Natural killer cell treated with Interleukin-12 subunit alpha and Interleukin-12 subunit beta and Interleukin-15 and Interleukin-18, amount 100 ng/mL, for 72 hours (primary cell): ENCODE data around the gene RERE. TPM values are rescaled to one million over a fixed set of nuclear protein-coding genes. Genes with fewer than 3 reads are reported as not detected.
A peak's percentile ranks its signal among the peaks of the same experiment; 100 is the strongest.

ENCODE experiments used
- ATAC-seq, 2 donors: fragments of 150-1000 bp; cut with Tn5 transposase in 1 of 2; sonication (Bioruptor Pico), chemical (Tn5 transposase) in 1 of 2; 2 replicates each; pipeline ENCODE4 v1.10.0; 2021
- DNase-seq: peaks from one replicate; pipeline ENCODE4 v3.0.0; 2022; ENCODE audit warnings: low spot score
- H3K27ac Mint-ChIP-seq, 2 donors: 1 replicate in 1 of 2; 2 replicates in 1 of 2; pipeline ENCODE4 v1.8.0; 2022; ENCODE audit warnings: mixed read lengths in 2 of 2, mild to moderate bottlenecking in 1 of 2, moderate library complexity in 1 of 2
- H3K27me3 Mint-ChIP-seq, 2 donors: 1 replicate in 1 of 2; 2 replicates in 1 of 2; pipeline ENCODE4 v1.8.0; 2022; ENCODE audit warnings: mixed read lengths in 2 of 2
- H3K36me3 Mint-ChIP-seq: one replicate; pipeline ENCODE4 v1.8.0; 2022; ENCODE audit warnings: mixed read lengths
- H3K4me1 Mint-ChIP-seq, 2 donors: 1 replicate in 1 of 2; 2 replicates in 1 of 2; pipeline ENCODE4 v1.8.0; 2022; ENCODE audit warnings: low read depth in 2 of 2, mixed read lengths in 2 of 2, mild to moderate bottlenecking in 1 of 2
- H3K4me3 Mint-ChIP-seq: one replicate; pipeline ENCODE4 v1.8.0; 2022; ENCODE audit warnings: mixed read lengths
- H3K9me3 Mint-ChIP-seq: 2 replicates; pipeline ENCODE4 v1.8.0; 2022; ENCODE audit warnings: mixed read lengths
- total RNA-seq, 2 donors: library from RNA; stranded (reverse); gene quantifications; one replicate each; pipeline ENCODE4 v1.2.3, GENCODE V29; 2022

The RERE gene
- total RNA-seq, 2 donors from 2014 or later = 38.2 to 72.4 TPM

- Mint-ChIP-seq H3K4me3 (no peak overlapping the region), H3K36me3 (no peaks in the 10 kb centered on the region), H3K4me1 (no peaks in the 10 kb centered on the region), H3K27ac (no peak overlapping the region), H3K9me3 (peaks cover 3% of the 10 kb centered on the region), H3K27me3 (peaks cover 4% of the 10 kb centered on the region in 2 donors)
- ATAC-seq (no peak), DNase-seq (no peak)
Observed at GRCh38 chr1:8325771-8326170, 491.7 kb downstream of the RERE start.

- peaks cover 3% of the 10 kb centered on the region for H3K9me3 Mint-ChIP-seq
- H3K27me3 Mint-ChIP-seq = peaks cover 7 to 8% of the 10 kb centered on the region in 2 donors
- H3K36me3 Mint-ChIP-seq = no peaks in the 10 kb centered on the region
- ATAC-seq (peak in 1 of 2 donors; percentile 12), DNase-seq (no peak)
- H3K27ac Mint-ChIP-seq = no peak overlapping the region
- H3K4me3 Mint-ChIP-seq = no peak overlapping the region
- H3K4me1 Mint-ChIP-seq = no peaks in the 10 kb centered on the region
Observed at GRCh38 chr1:8324176-8324810, 493.1 kb downstream of the RERE start.

- Mint-ChIP-seq H3K27me3 (peaks cover 7 to 8% of the 10 kb centered on the region in 2 donors), H3K4me1 (no peaks in the 10 kb centered on the region), H3K36me3 (no peaks in the 10 kb centered on the region), H3K27ac (no peak overlapping the region), H3K9me3 (peaks cover 3% of the 10 kb centered on the region), H3K4me3 (no peak overlapping the region)
- ATAC-seq = peak in 1 of 2 donors; percentile 24
- no peak for DNase-seq
Observed at GRCh38 chr1:8323706-8324105, 493.7 kb downstream of the RERE start.

GRCh38 chr1:8321612-8322011 is 495.8 kb downstream of the RERE start:
- peaks cover 10 to 14% of the 10 kb centered on the region in 2 donors for H3K27me3 Mint-ChIP-seq
- DNase-seq = no peak
- no peak overlapping the region for H3K4me3 Mint-ChIP-seq
- no peak overlapping the region for H3K27ac Mint-ChIP-seq
- no peak for ATAC-seq
- H3K9me3 Mint-ChIP-seq = peaks cover 3% of the 10 kb centered on the region
- H3K36me3 Mint-ChIP-seq = no peaks in the 10 kb centered on the region
- H3K4me1 Mint-ChIP-seq = no peaks in the 10 kb centered on the region

- no peak for DNase-seq
- H3K27ac Mint-ChIP-seq = no peak overlapping the region
- no peaks in the 10 kb centered on the region for H3K36me3 Mint-ChIP-seq
- ATAC-seq = no peak
- H3K4me3 Mint-ChIP-seq = peak overlapping the region; percentile 41
- peaks cover 4 to 5% of the 10 kb centered on the region in 2 donors for H3K4me1 Mint-ChIP-seq
- peaks cover 32 to 34% of the 10 kb centered on the region in 2 donors for H3K27me3 Mint-ChIP-seq
- peaks cover 3% of the 10 kb centered on the region for H3K9me3 Mint-ChIP-seq
Observed at GRCh38 chr1:8318436-8318835, 499.0 kb downstream of the RERE start.

GRCh38 chr1:8317647-8318381 is 499.6 kb downstream of the RERE start, which contains the start of gene SLC45A1:
Gene SLC45A1 (plus strand): TSS chr1:8318114. CDS start chr1:8324330, 6,216 bp downstream.
- Mint-ChIP-seq H3K9me3 (peaks cover 3% of the 10 kb centered on the region), H3K4me3 (peak within 1 kb of the TSS; percentile 67), H3K4me1 (peaks cover 4 to 5% of the 10 kb centered on the region in 2 donors), H3K27ac (no peak within 1 kb of the TSS), H3K36me3 (no peaks in the 10 kb centered on the region), H3K27me3 (peaks cover 32 to 39% of the 10 kb centered on the region in 2 donors)
- peak; percentile 93 to 94 for ATAC-seq
- DNase-seq = peak; percentile 80

GRCh38 chr1:8315573-8316475 is 501.6 kb downstream of the RERE start:
- H3K4me3 Mint-ChIP-seq = no peak overlapping the region
- no peak for ATAC-seq

GRCh38 chr1:8314346-8315280 is 502.8 kb downstream of the RERE start:
- DNase-seq (no peak), ATAC-seq (no peak)
- peaks cover 25 to 35% of the 10 kb centered on the region in 2 donors for H3K27me3 Mint-ChIP-seq
- H3K9me3 Mint-ChIP-seq = no peaks in the 10 kb centered on the region
- peaks cover 4 to 5% of the 10 kb centered on the region in 2 donors for H3K4me1 Mint-ChIP-seq
- H3K36me3 Mint-ChIP-seq = no peaks in the 10 kb centered on the region
- H3K4me3 Mint-ChIP-seq = no peak overlapping the region
- H3K27ac Mint-ChIP-seq = no peak overlapping the region

More at GRCh38 chr1:8315573-8316475, 501.6 kb downstream of the RERE start:
- Mint-ChIP-seq H3K27ac (no peak overlapping the region), H3K4me1 (peaks cover 4 to 5% of the 10 kb centered on the region in 2 donors), H3K36me3 (no peaks in the 10 kb centered on the region), H3K27me3 (peaks cover 29 to 38% of the 10 kb centered on the region in 2 donors), H3K9me3 (no peaks in the 10 kb centered on the region)
- no peak for DNase-seq

GRCh38 chr1:8313231-8313630 is 504.2 kb downstream of the RERE start:
- Mint-ChIP-seq H3K9me3 (no peaks in the 10 kb centered on the region), H3K36me3 (no peaks in the 10 kb centered on the region), H3K4me1 (peaks cover 4 to 5% of the 10 kb centered on the region in 2 donors), H3K27ac (no peak overlapping the region), H3K4me3 (no peak overlapping the region), H3K27me3 (peaks cover 25 to 37% of the 10 kb centered on the region in 2 donors)
- DNase-seq = no peak
- no peak for ATAC-seq

- no peak overlapping the region for H3K27ac Mint-ChIP-seq
- H3K36me3 Mint-ChIP-seq = no peaks in the 10 kb centered on the region
- DNase-seq (no peak), ATAC-seq (no peak)
- peaks cover 4 to 5% of the 10 kb centered on the region in 2 donors for H3K4me1 Mint-ChIP-seq
- peaks cover 25 to 44% of the 10 kb centered on the region in 2 donors for H3K27me3 Mint-ChIP-seq
- H3K9me3 Mint-ChIP-seq = no peaks in the 10 kb centered on the region
- H3K4me3 Mint-ChIP-seq = no peak overlapping the region
Observed at GRCh38 chr1:8312235-8313218, 504.9 kb downstream of the RERE start.

- DNase-seq (no peak), ATAC-seq (no peak)
- Mint-ChIP-seq H3K4me3 (no peak overlapping the region), H3K27me3 (peaks cover 14 to 36% of the 10 kb centered on the region in 2 donors), H3K9me3 (no peaks in the 10 kb centered on the region), H3K27ac (no peak overlapping the region), H3K36me3 (no peaks in the 10 kb centered on the region), H3K4me1 (peaks cover 4 to 5% of the 10 kb centered on the region in 2 donors)
Observed at GRCh38 chr1:8311068-8311718, 506.2 kb downstream of the RERE start.
